RKO (cell line): ENCODE results near the gene SDK1.

Experiments
- DNase-seq: peaks from one replicate; pipeline ENCODE4 v3.0.0-alpha.2; 2016; ENCODE audit warnings: low spot score

SDK1 gene

DNA sequence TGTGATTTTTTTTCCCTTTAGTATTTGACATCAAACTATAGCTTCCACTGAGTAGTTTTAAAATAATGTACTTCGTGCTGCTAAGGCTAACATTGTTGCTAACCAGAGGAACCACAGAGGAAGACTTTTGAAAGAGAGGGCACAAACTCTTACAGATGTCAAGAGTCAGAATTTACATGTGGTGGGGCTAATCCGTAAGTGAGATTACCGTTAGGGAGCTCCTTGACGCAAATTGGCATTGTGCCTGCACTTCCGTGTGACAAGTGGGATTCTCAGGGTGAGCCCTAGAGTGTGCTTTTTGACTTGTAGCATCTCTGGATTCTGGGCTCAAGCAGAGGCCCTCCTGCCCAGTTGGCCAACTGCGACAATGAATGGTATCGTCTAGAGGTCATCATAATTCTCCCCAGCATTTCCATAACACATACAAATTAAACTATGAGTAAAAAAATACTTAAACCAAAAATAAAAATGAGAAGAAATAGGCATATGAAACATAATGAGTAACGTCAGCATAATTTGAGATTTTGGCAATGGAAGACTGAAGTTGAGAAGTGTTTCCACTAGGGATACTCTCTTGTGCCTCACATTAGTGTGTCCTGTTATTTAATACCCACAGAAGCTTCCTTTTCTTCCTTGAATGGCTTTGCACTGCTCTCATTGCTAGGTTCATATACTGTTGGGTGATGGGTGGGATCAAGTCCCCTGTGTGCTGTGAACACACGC is 164.0 kb downstream of the SDK1 start:
- DNase-seq, result no peak

DNA sequence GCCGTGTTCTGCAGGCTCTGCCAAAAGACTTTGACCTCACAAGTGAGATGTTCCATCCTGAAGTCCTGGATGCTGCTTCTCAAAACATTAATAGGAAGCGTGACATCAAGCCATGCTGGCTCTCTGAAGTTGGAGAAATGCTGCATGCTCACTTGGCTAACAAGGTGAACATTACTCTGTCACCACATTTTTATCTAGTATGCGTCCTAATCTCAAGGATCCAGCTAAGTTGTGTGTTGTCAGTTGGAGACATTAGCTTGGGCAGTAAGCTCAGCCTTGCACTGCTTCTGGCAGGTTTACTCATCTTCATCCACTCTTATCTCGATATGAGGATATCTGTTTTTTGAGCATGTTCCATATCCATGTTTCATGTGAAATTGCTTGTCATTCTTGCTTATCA is 165.2 kb downstream of the SDK1 start:
- no peak for DNase-seq

DNA sequence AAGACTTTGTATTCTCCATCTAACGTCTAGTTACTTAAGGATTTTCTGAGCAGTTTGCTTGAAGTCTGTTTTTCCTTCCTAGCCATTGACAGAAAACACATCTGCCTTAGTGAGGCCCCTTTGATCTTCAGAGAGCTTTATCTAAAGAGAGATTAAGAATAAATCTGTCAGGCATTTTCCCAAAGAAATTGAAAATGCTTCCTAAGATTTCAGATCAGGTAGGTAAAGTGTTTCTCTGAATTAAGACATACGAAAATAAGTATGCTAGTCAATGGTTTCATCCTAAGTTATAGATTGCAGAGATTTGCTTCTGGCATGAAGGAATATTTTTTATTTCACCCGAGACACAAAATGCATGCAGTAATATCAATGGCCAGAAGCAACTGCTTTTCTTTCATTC is 168.6 kb downstream of the SDK1 start:
- DNase-seq, result no peak

DNA sequence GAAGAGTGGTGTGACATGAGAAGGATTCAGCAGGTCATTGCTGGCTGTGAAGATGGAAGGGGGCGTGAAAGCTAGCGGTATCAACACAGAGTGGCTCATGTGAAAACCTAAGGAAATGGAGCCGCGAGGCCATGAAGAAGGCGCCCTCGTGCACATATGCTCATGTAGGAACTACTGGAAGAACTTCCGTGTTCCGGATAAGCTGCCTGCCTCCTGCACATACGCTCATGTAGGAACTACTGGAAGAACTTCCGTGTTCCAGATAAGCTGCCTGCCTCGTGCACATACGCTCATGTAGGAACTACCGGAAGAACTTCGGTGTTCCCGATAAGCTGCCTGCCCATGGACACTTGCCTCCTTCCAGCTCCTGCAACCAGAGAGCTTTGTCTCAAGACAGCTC is 179.1 kb downstream of the SDK1 start:
- no peak for DNase-seq

DNA sequence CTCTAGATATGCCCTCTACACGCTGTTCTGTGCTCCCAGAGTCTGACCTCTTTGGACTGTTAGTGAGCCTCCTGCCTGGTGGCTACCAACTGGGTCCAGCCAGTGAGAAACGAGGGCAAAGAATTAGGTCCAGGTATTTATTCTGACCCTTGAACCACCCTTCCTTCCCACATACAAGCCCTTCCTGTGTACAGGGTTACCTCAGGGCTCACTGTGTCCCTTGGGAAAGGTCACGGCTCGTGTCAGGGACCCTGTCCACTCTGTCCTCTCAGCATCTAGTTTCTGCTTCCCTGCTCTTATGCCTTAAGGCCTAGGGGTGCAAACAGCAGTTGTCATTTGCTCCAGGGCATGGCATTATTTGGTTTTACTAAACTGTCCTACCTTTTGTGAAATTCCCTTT is 180.4 kb downstream of the SDK1 start:
- no peak for DNase-seq

DNA sequence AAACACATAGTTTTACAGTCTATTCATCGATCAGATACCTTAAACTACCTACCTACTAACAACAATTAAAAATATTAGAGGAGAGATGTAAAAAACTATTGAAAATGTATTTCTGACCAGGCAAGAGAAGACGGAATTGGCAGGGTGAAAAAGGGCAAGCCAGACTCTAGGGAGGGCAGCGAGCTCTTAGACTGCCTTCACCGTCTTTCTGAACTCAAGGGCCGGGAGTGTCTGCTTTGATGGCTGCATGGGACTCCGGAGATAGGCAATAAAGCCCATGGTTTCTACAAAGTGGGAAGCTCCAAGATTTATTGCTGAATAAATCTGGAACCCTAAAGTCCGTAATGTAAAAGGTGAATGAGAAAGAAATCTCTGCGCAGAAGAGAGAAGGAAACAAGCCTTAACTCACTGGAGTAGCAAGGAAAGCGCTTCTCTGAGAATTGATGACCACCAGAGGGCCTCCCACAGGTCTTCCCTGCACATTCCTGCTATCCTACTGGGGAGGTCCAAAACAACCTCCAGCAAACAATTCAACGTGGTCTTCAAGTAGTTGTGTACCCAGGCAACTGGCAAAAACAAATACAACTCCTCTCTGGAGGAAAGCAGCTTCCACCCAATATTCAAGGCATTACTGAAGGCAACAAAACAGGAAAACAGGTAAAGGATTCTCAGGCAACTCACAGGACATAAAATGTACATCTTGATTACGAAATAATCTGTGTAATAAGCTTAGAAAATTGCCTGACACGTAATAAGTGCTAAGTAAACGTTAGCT is 181.3 kb downstream of the SDK1 start:
- DNase-seq, result peak; percentile 51

DNA sequence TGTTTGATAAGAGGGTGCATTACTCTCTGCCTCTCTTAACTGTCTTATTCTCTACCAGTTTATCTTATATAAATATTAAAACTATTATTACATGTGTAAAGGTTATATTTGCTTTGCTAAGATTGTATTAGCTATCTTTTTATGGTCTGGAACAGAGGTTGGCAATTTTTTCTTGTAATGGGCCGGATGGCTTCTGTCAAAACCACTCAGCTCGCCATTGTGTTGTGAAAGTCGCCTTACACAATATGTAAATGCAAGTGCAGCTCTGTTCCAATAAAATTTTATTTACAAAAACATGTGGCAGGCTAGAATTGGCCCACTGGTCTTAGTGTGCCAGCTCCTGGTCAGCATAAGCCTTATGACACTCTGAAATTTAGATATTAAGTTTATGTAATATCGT is 185.8 kb downstream of the SDK1 start:
- no peak for DNase-seq

DNA sequence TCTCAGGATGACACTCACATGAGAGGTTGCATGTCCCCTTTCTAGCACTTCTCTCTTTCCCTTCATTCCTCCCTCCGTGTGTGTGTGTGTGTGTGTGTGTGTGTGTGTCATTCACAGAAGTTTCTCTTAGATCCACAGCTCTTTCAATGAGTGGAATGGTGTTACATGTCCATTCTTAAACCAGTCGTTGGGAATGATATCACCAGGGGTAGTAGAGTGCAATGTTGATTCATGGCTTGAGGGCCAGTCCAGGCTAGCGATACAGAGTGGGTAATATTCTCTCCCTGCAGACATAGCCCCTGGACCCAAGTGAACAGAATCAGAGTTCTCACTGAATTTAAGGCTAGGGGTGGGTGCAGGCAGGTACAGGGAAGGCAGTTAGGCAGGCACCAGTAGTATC is 187.8 kb downstream of the SDK1 start:
- no peak for DNase-seq

DNA sequence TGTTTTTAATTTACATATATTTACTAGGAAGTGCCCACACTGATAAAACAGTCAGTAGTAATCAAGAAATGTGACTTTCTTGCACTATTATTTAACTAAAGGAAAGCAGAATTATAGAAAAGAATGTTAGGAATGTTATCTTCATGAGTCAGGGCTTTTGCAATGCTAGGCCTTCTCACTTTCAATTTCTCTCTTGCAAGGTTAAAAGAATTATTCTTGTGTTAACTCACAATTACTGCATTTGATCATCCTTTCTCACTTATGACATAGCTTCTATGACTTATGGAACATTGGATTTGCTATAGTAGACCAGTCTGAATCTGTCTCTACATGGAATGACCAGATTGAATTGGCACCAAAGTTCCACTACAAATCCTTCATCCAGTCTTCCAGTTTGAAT is 192.4 kb downstream of the SDK1 start:
- peak; percentile 9 for DNase-seq

DNA sequence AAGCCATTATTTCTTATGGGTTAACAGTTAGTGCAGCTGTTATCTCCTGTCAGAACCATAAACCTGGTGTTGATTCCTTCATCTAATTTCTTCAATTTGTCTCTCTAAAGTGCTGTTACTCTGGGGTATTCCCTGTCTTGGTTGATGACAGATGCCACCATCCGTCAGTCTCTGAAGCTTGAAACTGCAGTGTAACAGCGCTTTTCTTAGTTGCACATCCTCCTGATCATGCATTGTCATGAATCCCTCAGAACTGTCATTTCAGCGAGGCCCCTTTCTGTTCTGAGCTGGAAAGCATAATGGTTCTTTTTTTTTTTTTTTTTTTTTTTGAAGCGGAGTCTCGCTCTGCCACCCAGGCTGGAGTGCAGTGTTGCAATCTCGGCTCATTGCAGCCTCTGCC is 193.9 kb downstream of the SDK1 start:
- no peak for DNase-seq

DNA sequence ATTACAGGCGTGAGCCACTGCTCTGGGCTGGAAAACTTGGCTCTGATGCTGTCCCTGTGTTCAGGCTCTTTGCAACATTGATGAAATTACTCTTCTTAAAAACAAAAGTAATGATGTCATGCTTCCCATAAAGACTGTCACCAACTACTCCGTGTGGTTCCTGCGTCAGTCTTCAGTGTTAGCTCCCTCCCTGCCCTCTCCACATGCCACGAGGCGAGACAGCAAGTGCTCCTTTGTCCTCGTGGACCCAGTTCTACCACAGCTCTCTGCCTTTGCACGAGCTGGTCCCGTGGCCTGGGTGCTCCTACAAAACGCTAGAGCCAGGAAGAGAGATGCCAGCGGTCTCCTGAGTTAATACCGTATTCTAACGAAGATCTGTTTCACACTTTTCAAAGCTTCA is 194.5 kb downstream of the SDK1 start:
- DNase-seq, result no peak

DNA sequence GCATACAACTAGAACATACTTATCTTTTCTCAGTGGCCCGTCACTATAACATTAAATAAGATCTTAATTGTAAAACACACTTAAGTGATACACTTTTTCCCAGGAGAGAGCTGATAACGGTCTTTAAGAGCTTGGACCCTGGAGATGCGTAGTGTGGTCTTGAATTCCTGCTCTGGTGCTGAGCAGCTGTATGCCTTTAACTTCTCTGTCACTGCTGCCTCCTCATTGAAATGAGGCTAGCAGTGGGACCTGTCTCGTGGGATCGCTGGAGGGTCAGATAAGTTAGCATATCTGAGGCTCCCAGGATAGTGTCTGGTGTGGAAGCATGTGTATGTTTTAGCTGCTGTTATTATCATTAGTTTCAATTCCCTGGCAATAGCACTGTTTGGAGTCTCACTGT is 194.9 kb downstream of the SDK1 start:
- no peak for DNase-seq

DNA sequence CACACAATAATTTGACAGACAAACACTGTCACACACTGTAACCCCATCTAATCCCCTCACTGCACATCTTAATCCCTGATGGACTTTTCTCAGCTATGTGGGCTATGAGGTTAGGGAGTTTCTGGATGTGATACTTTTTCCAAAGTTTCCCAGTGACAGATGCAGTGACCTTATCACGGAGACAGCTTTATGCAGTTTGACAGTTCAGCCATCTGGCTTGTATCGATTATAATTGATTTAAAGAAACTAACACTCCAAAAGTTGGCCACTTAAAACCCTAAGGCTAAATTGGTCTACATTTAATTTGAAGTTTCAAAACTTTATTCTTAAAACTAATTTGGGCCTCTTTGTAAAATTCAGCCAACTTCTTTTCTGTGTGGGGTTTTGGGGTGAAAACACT is 196.7 kb downstream of the SDK1 start:
- no peak for DNase-seq

DNA sequence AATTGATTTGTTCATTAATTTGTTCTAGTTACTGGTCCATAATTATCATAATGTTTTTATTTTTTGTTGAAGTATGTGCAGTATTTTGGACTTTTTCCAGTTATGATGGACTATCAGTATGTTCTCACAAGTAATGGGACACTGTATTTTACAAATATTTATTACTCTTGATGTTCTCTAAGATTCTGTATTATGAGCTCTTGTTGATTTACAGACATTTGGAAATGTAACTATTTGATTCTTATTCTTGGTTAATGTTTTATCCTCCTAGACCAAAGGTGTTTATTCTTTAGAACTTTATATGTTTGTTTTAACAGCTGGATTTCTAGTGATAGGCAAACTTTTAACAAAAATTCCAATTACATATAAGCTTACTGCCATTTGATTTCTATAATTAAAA is 200.6 kb downstream of the SDK1 start:
- no peak for DNase-seq

DNA sequence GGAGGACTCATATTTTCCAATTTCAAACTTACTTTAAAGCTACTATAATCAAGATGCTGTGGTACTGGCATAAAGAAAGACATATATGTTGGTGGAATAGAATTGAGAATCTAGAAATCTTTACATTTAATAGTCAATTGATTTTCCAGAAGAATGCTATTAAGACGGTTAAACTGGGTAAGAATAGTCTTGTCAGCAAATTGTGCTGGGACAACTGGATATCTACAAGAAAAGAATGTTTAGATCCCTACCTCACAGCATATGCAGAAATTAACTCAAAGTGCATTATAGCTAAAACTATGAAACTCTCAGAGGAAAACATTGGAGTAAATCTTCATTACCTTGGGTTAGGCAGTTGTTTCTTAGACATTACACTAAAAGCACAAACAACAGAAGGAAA is 203.3 kb downstream of the SDK1 start:
- DNase-seq, result no peak

DNA sequence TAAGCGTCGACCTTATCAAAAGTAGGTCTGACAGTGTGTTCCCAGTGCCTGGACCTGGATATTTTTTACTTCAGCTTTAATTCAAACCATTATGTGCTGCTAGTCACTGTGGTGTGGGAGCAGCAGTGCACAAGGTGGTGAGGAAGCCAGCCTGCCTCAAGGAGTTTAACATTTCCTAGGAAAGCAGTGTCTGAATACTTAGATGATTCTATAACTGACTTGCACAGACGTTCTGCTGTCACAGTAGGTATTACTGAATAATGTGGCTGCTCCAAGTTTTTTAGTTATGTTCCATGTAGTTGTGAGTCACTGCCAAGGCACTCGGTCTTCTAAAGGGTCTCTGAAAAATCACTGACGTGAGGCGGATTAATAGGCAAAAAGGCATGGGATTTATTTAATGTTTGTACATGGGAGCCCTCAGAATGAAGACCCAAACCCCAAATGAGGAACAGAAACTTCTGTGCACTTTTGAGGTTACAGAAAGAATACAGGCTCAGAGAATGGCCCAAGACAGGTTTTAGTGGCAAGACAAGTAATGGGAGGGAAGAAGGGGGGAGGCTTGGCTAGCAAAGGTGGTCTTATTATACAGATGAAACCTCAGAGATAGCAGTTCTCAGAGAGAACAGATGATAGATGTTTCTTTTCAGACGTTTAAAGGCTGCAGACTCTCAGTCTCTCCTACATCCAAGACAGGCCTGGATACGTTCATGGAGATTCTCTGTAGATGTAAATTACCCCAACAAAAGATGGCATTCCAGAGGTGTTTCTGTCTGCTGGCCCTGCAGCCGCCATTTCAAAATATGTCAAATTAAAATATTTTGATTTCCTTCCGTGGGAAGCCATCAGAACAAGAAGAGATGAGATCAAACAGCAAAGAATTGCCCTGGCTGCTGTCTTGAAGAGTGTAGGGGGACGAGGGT is 209.3 kb downstream of the SDK1 start:
- DNase-seq, result no peak

DNA sequence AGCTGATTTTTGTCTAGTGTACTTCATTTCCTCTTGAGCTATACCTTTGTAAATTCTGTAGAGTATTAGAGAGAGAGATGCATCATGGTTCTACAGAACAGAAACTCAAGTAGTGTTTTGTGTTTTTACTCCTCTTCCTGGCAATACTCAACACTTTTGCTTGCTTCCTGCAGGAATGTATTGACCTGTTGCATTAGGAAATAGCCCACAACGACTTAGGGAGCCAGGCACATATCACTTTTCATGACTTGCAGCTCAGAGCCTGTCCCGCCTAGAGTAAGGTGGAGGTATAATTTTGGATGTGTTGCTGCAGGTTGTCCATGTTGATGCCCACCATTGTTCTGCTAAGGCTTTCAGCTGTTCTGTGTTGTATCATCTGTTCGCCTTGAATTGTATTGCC is 216.3 kb downstream of the SDK1 start:
- no peak for DNase-seq

DNA sequence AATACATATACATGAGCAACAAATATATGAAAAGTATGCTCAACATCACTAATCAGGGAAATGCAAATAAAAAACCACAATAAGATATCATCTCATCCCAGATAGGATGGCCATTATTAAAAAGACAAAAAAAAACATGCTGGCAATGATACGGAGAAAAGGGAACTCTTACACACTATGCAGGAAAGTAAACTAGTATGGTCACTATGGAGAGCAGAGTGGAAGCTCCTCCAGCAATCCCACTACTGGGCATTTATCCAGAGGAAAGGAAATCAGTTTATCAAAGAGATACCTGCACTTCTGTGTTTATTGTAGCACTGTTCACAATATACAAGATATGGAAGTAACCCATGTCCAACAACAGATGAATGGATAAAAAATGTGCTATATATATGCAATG is 217.5 kb downstream of the SDK1 start:
- no peak for DNase-seq

DNA sequence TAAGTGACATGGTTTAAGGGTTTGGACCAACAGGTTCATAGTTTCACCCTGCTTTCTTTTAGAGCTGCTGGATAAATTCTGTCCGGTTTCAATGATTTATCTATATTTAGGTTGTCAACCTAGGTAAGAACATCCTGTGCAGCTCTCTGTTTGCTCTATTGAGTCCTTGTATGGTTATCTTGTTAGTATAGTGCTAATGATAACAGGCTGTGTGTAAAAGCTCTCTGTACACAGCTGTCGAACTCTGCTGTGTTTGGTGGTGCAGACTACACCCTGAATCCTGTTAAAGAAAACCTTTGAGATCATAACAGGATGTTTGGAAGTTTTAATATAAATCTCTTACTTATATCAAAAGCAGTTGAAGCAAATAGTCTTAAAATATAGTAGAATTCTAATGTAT is 219.2 kb downstream of the SDK1 start:
- DNase-seq, result no peak

DNA sequence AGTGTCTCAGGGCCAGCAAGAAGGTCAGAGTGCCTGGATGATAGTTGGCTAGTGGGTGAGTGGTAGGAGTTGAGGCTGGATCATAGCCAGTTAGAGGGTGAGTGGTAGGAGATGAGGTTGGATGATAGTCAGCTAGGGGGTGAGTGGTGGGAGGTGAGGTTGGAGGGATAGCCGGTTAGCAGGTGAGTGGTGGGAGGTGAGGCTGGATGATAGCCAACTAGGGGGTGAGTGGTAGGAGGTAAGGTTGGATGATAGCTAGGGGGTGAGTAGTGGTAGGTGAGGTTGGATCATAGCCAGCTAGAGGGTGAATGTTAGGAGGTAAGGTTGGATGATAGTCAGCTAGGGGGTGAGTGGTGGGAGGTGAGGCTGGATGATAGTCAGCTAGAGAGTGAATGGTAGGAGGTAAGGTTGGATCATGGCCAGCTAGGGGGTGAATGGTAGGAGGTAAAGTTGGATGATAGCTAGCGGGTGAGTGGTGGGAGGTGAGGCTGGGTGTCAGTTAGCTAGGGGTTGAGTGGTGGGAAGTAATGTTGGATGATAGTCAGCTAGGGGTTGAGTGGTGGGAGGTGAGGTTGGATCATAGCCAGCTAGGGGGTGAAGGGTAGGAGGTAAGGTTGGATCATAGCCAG is 226.6 kb downstream of the SDK1 start:
- no peak for DNase-seq

DNA sequence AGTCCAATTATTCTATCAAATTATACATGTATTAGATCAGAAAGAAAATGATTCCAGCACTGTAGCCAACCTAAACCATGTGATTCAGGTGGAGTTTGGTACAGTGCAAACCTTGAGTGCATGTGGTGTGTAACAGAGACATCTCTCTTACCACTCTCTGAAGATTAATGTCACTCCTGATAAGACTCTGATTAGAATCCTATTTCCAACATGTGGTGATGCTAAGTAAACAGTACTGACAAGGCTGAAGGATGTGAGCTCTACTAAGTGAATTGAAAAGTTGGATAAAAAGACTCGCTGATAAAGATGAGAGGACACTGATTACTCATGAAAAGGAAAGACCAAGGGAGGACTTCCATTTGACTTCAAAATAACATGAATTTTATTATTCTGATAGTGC is 232.0 kb downstream of the SDK1 start:
- DNase-seq, result no peak

DNA sequence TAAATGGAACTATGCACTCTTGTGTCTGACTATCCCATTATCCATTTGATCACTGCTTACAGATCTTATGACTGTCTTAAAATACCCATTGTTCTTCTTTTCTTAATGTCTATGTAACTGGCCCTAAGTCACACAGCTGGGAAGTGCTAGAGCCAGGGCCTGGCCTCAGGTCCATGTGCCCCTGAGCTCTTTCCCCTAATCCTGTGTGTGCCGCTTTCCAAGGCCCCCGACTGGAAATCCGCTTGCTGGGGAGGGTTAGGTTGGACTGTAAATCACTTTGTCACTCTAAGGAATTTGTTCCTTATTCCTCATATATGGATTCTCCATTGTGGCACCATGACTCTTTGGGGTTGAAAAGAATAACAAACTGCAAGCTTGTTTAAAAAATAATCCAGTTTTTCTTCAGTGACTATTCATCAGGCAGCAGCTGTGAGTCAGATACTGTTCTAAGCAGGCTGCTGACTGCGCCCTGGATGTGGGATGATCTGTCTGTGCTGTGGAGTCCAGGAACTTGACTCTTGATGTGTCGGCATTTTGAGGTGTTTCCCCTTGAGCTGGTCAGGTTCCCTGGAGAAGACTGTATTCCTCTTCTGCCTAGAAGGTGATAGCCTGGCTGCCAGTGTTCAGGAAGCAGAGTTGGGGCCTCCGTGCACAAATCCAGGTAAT is 236.3 kb downstream of the SDK1 start:
- DNase-seq, result peak; percentile 13
